WTC11 (cell line): ENCODE results near the gene METTL23. TPM values are rescaled to one million over a fixed set of nuclear protein-coding genes. Genes with fewer than 3 reads are reported as not detected.

Experiments used
- ATAC-seq: fragments of 200-7000 bp; cut with Tn5 transposase; 2 replicates; pipeline ENCODE4 v1.10.0; 2021; ENCODE audit warnings: mild to moderate bottlenecking, moderate library complexity
- CTCF ChIA-PET: fragments of 300-600 bp; sonication (Branson Sonifier 250); formaldehyde crosslinking; loops from one replicate; lab custom pipeline; 2021; ENCODE audit warnings: antibody characterized with exemption; lab: Charles Lee
- POLR2A ChIA-PET: fragments of 350-600 bp; sonication (Branson Sonifier 250); formaldehyde crosslinking; loops from one replicate; lab custom pipeline; 2021; ENCODE audit warnings: antibody characterized with exemption; lab: Charles Lee
- DNase-seq: peaks from one replicate; pipeline ENCODE4 v3.0.0; 2021; ENCODE audit warnings: low spot score
- H3K27ac Mint-ChIP-seq: 2 replicates; pipeline ENCODE4 v1.8.0; 2021; ENCODE audit warnings: mixed read lengths
- H3K27me3 Mint-ChIP-seq: 2 replicates; pipeline ENCODE4 v1.8.0; 2021; ENCODE audit warnings: low read depth, mild to moderate bottlenecking, moderate library complexity, mixed read lengths
- H3K36me3 Mint-ChIP-seq: 2 replicates; pipeline ENCODE4 v1.8.0; 2021; ENCODE audit warnings: mixed read lengths
- H3K4me1 Mint-ChIP-seq: 2 replicates; pipeline ENCODE4 v1.8.0; 2022; ENCODE audit warnings: mixed read lengths
- H3K4me3 Mint-ChIP-seq: 2 replicates; pipeline ENCODE4 v1.8.0; 2021; ENCODE audit warnings: mild to moderate bottlenecking, moderate library complexity, mixed read lengths
- H3K9me3 Mint-ChIP-seq: 2 replicates; pipeline ENCODE4 v1.8.0; 2021; ENCODE audit warnings: mixed read lengths
- ATF1 ChIP-seq: sonication (generic); formaldehyde crosslinking; IDR thresholded peaks from 2 replicates; pipeline ENCODE4 v1.8.1; 2023; ENCODE audit warnings: mild to moderate bottlenecking, moderate library complexity, missing genetic modification reagents
- ELF4 ChIP-seq: sonication (generic); formaldehyde crosslinking; IDR thresholded peaks from 2 replicates; pipeline ENCODE4 v1.8.1; 2022; ENCODE audit warnings: low read depth, mild to moderate bottlenecking, moderate library complexity, missing genetic modification reagents
- EMX1 ChIP-seq: fragments of 250-450 bp; sonication (Bioruptor Pico); IDR thresholded peaks from 2 replicates; pipeline ENCODE4 v1.8.0; 2021; ENCODE audit warnings: mild to moderate bottlenecking
- GTF2I ChIP-seq: fragments of 250-450 bp; sonication (Bioruptor Pico); conservative IDR thresholded peaks from 2 replicates; pipeline ENCODE4 v1.4.0; 2021; ENCODE audit warnings: mild to moderate bottlenecking
- RORB ChIP-seq: fragments of 250-450 bp; sonication (Bioruptor Pico); IDR thresholded peaks from 2 replicates; pipeline ENCODE4 v1.9.0; 2021; ENCODE audit warnings: mild to moderate bottlenecking
- SMAD4 ChIP-seq: sonication (generic); formaldehyde crosslinking; IDR thresholded peaks from 2 replicates; pipeline ENCODE4 v1.8.0; 2022; ENCODE audit warnings: mild to moderate bottlenecking, missing genetic modification reagents
- SP1 ChIP-seq: sonication (generic); formaldehyde crosslinking; conservative IDR thresholded peaks from 2 replicates; pipeline ENCODE4 v1.8.1; 2022; ENCODE audit warnings: missing genetic modification reagents
- TCF7 ChIP-seq: sonication (generic); formaldehyde crosslinking; IDR thresholded peaks from 2 replicates; pipeline ENCODE4 v1.8.0; 2022; ENCODE audit warnings: mild to moderate bottlenecking, low read depth, missing genetic modification reagents, moderate library complexity
- ZNF219 ChIP-seq: sonication (generic); formaldehyde crosslinking; IDR thresholded peaks from 2 replicates; pipeline ENCODE4 v1.8.0; 2023; ENCODE audit warnings: missing genetic modification reagents, mild to moderate bottlenecking, borderline replicate concordance
- total RNA-seq: library from RNA; stranded (reverse); gene quantifications from 3 replicates; pipeline ENCODE4 v1.2.3, GENCODE V29; 2021
- TF ChIP-seq, protein P1 (sequence below): sonication (generic); formaldehyde crosslinking; IDR thresholded peaks from 2 replicates; pipeline ENCODE4 v1.8.0; 2022; ENCODE audit warnings: missing genetic modification reagents
- TF ChIP-seq, protein P2 (sequence below): sonication (generic); formaldehyde crosslinking; IDR thresholded peaks from 2 replicates; pipeline ENCODE4 v1.8.0; 2022; ENCODE audit warnings: mild to moderate bottlenecking, missing genetic modification reagents
- TF ChIP-seq, protein P3 (sequence below): sonication (generic); formaldehyde crosslinking; IDR thresholded peaks from 2 replicates; pipeline ENCODE4 v1.8.0; 2022; ENCODE audit warnings: mild to moderate bottlenecking, missing genetic modification reagents
- TF ChIP-seq, protein P4 (sequence below): sonication (generic); formaldehyde crosslinking; IDR thresholded peaks from 2 replicates; pipeline ENCODE4 v1.8.1; 2022; ENCODE audit warnings: missing genetic modification reagents, borderline replicate concordance
- TF ChIP-seq, protein P5 (sequence below): fragments of 250-450 bp; sonication (Bioruptor Pico); IDR thresholded peaks from 2 replicates; pipeline ENCODE4 v1.9.0; 2021; ENCODE audit warnings: mild to moderate bottlenecking

METTL23 gene
- total RNA-seq, 1 experiment from 2014 or later, result 48.5 TPM

DNA sequence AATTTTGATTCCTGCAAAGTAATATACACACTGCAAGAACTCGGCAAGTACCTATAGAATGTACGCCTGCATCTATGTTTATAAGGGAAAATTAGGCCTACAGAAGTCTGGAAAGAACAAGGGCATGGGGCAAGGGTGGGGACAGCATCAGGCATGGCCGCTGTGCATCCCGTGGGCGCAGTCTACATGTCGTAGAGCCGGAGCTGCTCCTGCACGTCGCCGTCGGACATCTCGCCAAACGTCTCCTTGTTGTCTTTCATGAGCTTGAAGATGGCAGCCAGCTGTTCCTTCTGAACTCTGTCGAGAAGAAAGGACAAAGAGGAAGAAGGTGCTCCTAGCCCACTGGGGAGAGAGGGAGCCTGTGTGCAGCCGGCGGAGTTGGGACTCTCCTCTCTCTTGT lies 49.2 kb upstream of the METTL23 start (continued):
- TF ChIP-seq SMAD4 (CRISPR knock-in tag) (no peak), GTF2I (CRISPR knock-in tag) (no peak), RORB (CRISPR knock-in tag) (no peak), EMX1 (no peak), SP1 (CRISPR knock-in tag) (no peak)
- TF ChIP-seq, protein P1, sequence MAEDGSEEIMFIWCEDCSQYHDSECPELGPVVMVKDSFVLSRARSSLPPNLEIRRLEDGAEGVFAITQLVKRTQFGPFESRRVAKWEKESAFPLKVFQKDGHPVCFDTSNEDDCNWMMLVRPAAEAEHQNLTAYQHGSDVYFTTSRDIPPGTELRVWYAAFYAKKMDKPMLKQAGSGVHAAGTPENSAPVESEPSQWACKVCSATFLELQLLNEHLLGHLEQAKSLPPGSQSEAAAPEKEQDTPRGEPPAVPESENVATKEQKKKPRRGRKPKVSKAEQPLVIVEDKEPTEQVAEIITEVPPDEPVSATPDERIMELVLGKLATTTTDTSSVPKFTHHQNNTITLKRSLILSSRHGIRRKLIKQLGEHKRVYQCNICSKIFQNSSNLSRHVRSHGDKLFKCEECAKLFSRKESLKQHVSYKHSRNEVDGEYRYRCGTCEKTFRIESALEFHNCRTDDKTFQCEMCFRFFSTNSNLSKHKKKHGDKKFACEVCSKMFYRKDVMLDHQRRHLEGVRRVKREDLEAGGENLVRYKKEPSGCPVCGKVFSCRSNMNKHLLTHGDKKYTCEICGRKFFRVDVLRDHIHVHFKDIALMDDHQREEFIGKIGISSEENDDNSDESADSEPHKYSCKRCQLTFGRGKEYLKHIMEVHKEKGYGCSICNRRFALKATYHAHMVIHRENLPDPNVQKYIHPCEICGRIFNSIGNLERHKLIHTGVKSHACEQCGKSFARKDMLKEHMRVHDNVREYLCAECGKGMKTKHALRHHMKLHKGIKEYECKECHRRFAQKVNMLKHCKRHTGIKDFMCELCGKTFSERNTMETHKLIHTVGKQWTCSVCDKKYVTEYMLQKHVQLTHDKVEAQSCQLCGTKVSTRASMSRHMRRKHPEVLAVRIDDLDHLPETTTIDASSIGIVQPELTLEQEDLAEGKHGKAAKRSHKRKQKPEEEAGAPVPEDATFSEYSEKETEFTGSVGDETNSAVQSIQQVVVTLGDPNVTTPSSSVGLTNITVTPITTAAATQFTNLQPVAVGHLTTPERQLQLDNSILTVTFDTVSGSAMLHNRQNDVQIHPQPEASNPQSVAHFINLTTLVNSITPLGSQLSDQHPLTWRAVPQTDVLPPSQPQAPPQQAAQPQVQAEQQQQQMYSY (CRISPR knock-in tag), result no peak
- TF ChIP-seq, protein P2, sequence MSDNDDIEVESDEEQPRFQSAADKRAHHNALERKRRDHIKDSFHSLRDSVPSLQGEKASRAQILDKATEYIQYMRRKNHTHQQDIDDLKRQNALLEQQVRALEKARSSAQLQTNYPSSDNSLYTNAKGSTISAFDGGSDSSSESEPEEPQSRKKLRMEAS (CRISPR knock-in tag), result no peak
- TF ChIP-seq, all 79 proteins: peak for 0

DNA sequence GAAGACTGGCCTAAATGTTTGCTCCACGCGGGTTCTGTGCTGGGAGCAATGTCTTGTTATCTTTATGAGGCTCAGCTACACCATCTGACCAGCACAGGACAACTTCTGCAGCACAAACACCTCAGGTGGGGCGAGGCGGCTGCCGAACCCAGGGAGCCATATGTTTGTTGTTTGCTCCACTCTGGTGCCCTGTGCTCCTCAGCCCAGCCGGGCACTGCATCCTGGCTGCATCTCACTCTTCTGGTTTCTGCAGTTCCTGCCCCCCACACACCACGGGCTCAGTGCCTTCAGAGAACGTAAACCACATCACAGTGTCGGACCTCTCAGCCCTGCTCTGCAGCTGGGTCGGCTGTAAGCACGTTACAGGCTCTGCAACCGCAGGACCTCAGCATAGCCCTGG lies 48.3 kb upstream of the METTL23 start:
- Mint-ChIP-seq H3K27ac (no peak overlapping the region), H3K9me3 (peaks cover 10% of the 10 kb centered on the region), H3K27me3 (no peaks in the 10 kb centered on the region), H3K4me3 (no peak overlapping the region), H3K36me3 (peaks cover 3% of the 10 kb centered on the region), H3K4me1 (no peaks in the 10 kb centered on the region; the same call in none of the 2 replicates)
- ChIA-PET POLR2A (no interaction called here), CTCF (interaction anchor here (1.1 to 1.2 kb wide), 2 partner anchors 30 to 155 kb away, joined by 3 read pairs; no protein-coding TSS in a partner anchor)
- DNase-seq (no peak), ATAC-seq (no peak)
- no peak for TF ChIP-seq ELF4 (CRISPR knock-in tag)
- TF ChIP-seq, protein P3, sequence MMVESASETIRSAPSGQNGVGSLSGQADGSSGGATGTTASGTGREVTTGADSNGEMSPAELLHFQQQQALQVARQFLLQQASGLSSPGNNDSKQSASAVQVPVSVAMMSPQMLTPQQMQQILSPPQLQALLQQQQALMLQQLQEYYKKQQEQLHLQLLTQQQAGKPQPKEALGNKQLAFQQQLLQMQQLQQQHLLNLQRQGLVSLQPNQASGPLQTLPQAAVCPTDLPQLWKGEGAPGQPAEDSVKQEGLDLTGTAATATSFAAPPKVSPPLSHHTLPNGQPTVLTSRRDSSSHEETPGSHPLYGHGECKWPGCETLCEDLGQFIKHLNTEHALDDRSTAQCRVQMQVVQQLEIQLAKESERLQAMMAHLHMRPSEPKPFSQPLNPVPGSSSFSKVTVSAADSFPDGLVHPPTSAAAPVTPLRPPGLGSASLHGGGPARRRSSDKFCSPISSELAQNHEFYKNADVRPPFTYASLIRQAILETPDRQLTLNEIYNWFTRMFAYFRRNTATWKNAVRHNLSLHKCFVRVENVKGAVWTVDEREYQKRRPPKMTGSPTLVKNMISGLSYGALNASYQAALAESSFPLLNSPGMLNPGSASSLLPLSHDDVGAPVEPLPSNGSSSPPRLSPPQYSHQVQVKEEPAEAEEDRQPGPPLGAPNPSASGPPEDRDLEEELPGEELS (CRISPR knock-in tag), result no peak
- no peak for TF ChIP-seq ATF1
- TF ChIP-seq, protein P4, sequence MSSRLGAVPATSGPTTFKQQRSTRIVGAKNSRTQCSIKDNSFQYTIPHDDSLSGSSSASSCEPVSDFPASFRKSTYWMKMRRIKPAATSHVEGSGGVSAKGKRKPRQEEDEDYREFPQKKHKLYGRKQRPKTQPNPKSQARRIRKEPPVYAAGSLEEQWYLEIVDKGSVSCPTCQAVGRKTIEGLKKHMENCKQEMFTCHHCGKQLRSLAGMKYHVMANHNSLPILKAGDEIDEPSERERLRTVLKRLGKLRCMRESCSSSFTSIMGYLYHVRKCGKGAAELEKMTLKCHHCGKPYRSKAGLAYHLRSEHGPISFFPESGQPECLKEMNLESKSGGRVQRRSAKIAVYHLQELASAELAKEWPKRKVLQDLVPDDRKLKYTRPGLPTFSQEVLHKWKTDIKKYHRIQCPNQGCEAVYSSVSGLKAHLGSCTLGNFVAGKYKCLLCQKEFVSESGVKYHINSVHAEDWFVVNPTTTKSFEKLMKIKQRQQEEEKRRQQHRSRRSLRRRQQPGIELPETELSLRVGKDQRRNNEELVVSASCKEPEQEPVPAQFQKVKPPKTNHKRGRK (CRISPR knock-in tag), result no peak
- no peak for TF ChIP-seq RORB (CRISPR knock-in tag)
- no peak for TF ChIP-seq TCF7 (CRISPR knock-in tag)
- TF ChIP-seq ZNF219 (CRISPR knock-in tag), result no peak
- TF ChIP-seq, protein P5, sequence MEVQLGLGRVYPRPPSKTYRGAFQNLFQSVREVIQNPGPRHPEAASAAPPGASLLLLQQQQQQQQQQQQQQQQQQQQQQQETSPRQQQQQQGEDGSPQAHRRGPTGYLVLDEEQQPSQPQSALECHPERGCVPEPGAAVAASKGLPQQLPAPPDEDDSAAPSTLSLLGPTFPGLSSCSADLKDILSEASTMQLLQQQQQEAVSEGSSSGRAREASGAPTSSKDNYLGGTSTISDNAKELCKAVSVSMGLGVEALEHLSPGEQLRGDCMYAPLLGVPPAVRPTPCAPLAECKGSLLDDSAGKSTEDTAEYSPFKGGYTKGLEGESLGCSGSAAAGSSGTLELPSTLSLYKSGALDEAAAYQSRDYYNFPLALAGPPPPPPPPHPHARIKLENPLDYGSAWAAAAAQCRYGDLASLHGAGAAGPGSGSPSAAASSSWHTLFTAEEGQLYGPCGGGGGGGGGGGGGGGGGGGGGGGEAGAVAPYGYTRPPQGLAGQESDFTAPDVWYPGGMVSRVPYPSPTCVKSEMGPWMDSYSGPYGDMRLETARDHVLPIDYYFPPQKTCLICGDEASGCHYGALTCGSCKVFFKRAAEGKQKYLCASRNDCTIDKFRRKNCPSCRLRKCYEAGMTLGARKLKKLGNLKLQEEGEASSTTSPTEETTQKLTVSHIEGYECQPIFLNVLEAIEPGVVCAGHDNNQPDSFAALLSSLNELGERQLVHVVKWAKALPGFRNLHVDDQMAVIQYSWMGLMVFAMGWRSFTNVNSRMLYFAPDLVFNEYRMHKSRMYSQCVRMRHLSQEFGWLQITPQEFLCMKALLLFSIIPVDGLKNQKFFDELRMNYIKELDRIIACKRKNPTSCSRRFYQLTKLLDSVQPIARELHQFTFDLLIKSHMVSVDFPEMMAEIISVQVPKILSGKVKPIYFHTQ (CRISPR knock-in tag), result no peak
